GM18505 (cell line): ENCODE measurements around the gene MTIF3.

Experiments
- ATAC-seq: cut with Tn5 transposase; IDR thresholded peaks from one replicate; pipeline ENCODE4 v1.9.1; 2021; ENCODE audit not compliant: unreplicated experiment
- POLR2A ChIP-seq: IDR thresholded peaks from 4 replicates; pipeline ENCODE4 v1.6.1; 2011; ENCODE audit warnings: borderline replicate concordance; ENCODE audit not compliant: insufficient read depth, insufficient read length; ENCODE audit errors: extremely low read depth

The MTIF3 gene

GRCh38 chr13:27474751-27475268, 24.4 kb upstream of the MTIF3 start:
- no peak for ATAC-seq
- TF ChIP-seq POLR2A: no peak

GRCh38 chr13:27472941-27473340, 22.6 kb upstream of the MTIF3 start:
- no peak for ATAC-seq
- TF ChIP-seq POLR2A: no peak

DNA sequence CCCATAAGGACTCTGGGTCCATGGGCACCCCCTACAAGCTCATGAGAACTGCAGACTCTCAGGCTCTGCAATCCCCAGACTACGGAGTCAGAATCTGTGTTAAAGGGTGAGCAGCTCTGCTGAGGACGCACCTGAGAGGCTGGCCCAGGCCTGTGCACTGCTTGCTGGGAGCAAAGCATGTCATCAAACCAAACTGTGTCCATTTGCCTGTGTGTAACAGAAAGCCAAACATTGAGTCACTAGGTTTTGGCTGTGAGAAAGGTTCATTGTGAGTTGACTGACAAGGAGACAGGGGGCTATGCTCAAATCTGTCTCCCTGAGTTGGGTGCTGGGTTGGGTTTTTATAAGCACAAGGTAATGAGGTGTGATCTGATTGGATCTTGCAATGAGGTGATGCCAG, 22.1 kb upstream of the MTIF3 start:
- no peak for ATAC-seq

DNA sequence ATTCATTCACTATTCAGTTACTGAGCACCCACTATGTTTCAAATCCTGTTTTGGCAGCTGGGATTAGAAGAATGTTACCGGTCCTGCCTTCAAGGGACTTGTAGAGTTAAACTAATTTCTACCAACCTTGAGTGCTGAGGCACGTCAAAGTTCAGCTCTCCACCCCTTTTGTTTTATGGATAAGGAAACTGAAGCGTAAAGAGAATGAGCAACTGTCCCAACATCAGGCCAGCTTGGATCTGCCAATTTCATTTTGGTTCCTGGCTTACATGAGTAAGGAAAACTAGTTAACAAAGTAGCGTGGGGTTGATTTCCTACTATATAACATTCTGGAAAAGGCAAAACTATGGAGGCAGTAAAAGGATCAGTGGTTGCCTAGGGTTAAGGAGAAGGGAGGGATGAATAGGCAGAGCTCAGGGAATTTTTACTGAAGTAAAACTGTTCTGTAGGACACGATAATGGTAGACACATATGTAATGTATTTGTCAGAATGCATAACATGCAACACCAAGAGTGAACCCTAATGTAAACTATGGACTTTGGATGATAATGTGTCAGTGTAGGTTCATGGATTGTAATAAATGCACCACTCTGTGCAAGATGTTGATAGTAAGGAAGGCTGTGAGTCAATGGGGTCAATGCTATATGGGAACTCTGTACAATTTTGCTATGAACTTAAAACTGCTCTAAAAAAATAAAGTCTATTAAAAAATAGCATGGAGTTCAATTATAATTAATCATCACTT, 19.9 kb upstream of the MTIF3 start:
- no peak for TF ChIP-seq POLR2A
- ATAC-seq: no peak

More for the DNA sequence above, 22.1 kb upstream of the MTIF3 start:
- no peak for TF ChIP-seq POLR2A

DNA sequence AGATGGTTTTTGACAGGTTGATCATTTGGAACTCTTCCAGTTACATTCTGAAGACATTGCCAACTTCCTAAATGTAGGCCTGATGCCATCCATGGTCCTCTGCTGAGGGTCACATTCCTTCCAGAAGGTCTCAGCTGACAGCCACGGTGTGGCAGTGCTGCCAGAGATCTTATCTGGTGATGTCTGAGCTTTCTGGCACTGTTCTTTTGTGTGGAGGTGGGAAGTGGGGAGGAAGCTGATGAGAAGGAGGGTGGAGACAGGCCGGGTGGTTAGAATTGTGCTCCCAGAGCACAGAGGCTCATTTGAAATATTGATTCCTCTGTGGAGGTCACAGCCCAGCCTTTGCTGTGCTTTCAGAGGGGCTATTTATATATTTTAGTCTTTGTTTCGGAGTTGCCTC, 16.1 kb upstream of the MTIF3 start:
- no peak for TF ChIP-seq POLR2A
- ATAC-seq: no peak

- no peak for ATAC-seq
- TF ChIP-seq POLR2A: no peak
Observed at GRCh38 chr13:27465611-27466010, 15.2 kb upstream of the MTIF3 start.

- no peak for TF ChIP-seq POLR2A
- no peak for ATAC-seq
Observed at GRCh38 chr13:27463500-27463899, 13.1 kb upstream of the MTIF3 start.

GRCh38 chr13:27461940-27462584, 11.7 kb upstream of the MTIF3 start:
- no peak for ATAC-seq
- no peak for TF ChIP-seq POLR2A

- TF ChIP-seq POLR2A: no peak
- ATAC-seq: no peak
Observed at GRCh38 chr13:27455331-27455855, 5.0 kb upstream of the MTIF3 start.

- ATAC-seq: no peak
- TF ChIP-seq POLR2A: no peak
Observed at GRCh38 chr13:27450921-27451471, 632 bp upstream of the MTIF3 start.

DNA sequence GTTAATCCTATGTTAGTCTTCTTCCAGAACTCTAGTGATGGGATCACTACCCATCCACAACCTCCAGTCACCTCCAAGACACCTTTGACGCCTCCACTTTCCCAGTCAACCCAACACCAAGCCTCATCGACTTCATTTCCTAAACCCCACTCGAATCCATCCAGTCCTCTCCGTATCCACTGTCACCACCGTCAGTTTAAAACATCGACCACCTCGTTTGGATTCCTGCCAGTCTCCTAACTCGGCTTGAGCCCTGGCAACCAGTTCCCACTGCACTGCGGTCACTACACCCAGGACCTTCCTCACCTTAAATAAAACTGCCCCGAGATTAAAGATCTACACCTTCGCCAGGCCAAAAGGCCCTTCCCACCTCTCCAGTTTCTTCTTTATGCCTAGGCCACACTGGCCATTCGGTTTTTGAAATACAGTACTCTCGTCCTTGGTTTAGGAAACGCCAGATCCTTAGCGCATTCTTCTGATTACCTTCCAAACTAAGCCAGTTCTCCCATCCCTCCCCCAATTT, 1.2 kb downstream of the MTIF3 start:
- TF ChIP-seq POLR2A: no peak
- no peak for ATAC-seq

- no peak for ATAC-seq
- no peak for TF ChIP-seq POLR2A
Observed at GRCh38 chr13:27448308-27448707, 2.1 kb downstream of the MTIF3 start.

GRCh38 chr13:27446986-27447583, 3.3 kb downstream of the MTIF3 start:
- no peak for ATAC-seq
- TF ChIP-seq POLR2A: no peak
